Hypothalamus (tissue), 51 donors: ENCODE results near the gene C20orf173.
A peak's percentile ranks its signal among the peaks of the same experiment; 100 is the strongest.

Experiments used
- DNase-seq, 51 donors: peaks; one replicate each; lab custom pipeline; 2025; lab: John Stamatoyannopoulos, UW

Gene C20orf173

DNA sequence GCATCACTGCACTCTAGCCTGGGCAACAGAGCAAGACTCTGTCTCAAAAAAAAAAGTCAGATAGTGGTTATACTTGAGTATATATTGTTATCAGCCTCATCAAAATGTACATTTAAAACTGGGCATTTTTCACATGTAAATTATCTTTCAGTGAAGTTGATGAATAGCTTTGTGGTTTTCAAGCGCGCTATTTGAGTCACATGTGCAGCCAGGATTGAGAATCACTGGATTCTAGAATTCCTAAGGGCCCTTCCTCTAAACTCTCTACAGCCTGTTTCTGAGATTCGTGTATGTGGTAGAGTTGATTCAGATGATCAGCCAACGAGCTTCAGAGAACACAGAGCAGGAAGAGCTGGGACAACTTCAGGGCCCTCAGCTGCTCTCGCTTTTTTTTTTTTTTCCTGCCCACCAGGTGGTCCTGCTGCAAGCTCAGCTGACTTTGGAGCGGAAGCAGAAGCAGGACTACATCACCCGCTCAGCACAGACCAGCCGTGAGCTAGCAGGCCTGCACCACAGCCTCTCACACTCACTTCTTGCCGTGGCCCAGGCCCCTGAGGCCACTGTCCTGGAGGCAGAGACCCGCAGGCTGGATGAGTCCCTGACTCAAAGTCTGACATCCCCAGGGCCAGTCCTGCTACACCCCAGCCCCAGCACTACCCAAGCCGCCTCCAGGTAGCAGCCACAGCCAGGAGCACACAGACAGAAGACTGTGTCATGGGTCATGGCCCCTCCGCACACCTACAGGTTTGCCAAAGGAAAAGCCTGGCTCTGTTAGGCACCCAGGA is 18.3 kb downstream of the C20orf173 start:
- DNase-seq = no peak

DNA sequence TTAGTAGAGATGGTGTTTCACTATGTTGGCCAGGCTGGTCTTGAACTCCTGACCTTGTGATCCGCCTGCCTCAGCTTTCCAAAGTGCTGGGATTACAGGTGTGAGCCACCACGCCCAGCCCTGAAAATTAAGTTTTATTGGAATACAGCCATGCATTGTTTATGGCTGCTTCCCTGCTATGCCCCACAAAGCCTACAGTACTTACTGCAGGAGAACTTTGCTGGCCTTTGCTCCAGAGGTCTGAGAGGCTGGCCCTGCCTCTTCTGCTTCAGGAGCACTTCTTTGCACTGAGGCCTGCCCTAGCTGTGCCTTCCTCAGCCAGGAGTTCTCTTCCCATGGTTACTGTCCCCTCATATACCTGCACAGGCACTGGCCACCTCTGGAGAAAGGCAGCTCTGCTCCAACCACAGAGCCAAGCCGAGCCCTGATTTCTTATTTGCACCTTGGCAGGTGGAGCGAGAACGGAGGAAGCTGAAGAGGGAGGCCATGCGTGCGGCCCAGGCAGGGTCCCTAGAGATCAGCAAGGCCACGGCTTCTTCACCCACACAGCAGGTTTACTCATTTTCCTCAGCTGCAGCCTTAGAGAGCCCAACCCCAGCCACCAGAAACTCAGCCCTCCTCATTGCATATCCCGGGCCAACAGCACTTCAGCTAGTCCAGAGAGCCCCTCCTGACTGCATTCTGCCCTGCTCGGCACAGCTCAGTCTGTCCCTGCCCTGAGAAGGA is 20.8 kb downstream of the C20orf173 start:
- DNase-seq = no peak

DNA sequence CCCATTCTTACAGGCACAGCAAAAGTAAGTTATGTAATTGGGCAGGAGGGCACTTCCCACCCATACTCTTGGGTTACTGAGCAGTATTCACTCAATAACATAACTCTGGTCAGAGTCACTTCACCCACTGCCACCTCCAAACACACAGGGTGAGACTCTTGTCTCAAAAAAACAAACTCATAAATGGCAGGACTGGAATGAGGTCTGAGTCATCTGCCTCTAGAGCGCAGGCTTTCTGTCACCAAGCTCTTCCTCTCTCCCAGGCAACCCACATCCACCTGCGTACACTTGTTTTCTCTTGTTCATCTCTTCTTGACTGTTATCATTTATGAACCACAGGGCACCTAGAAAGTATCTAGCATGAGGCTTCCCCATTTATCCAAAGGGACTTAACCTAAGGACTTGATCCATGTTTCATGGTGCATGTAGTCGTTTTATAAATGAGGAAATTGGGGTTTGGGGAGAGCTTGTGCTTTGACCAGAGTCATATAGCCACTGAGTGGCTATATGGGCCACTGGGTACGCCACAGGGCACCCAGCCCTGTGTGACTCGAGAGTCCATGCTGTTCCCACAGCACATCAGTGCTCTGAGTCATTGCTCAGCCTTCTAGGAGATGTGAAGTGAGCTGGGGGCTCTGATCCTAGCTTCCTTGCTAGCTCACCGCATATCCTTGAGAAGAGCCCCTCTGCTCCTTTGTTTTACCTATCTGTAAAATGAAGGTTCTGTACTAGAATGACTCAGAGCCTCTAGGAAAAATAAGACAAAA is 22.4 kb downstream of the C20orf173 start:
- DNase-seq = peak in 1 of 51 donors; percentile 24

DNA sequence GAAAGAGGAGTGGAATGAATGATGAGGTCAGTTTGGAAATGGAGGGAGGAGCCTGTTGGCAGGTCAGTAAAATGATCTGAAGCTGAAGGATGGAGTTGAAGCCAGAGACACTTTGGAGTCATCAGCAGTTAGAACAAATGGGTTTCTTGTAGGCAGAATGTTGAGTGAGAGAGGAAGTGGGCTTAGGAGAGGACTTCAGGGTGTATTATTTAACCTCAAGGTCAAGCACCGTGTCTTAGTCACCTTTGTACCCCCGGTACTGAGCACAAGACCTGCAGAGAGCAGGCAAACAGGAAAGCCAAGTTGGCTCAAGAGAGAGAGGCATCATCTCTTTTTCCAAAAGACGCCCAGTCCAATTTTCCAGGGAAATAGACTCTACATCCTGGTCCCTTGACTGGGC is 23.3 kb downstream of the C20orf173 start:
- DNase-seq = no peak

DNA sequence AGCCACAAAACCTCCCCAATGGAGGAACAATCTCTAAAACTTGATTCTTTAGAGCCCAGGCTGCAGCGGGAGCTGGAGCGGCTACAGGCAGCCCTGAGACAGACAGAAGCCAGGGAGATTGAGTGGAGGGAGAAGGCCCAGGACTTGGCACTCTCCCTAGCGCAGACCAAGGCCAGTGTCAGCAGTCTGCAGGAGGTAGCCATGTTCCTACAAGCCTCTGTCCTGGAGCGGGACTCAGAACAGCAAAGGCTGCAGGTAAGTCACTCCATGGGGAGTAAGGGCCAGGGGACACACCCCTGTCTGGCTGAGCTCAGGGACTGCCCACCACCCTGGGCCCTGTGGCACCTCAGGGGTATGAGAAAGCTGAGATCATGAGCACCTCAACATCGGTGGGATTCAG is 24.7 kb downstream of the C20orf173 start:
- DNase-seq = no peak

DNA sequence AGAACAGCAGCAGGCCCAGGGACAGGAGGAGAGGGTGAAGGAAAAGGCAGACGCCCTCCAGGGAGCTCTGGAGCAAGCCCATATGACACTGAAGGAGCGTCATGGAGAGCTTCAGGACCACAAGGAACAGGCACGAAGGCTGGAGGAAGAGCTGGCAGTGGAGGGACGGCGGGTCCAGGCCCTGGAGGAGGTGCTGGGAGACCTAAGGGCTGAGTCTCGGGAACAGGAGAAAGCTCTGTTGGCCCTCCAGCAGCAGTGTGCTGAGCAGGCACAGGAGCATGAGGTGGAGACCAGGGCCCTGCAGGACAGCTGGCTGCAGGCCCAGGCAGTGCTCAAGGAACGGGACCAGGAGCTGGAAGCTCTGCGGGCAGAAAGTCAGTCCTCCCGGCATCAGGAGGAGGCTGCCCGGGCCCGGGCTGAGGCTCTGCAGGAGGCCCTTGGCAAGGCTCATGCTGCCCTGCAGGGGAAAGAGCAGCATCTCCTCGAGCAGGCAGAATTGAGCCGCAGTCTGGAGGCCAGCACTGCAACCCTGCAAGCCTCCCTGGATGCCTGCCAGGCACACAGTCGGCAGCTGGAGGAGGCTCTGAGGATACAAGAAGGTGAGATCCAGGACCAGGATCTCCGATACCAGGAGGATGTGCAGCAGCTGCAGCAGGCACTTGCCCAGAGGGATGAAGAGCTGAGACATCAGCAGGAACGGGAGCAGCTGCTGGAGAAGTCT is 25.5 kb downstream of the C20orf173 start:
- DNase-seq = peak in 18 of 51 donors; percentile 4 to 34 (median 18)

DNA sequence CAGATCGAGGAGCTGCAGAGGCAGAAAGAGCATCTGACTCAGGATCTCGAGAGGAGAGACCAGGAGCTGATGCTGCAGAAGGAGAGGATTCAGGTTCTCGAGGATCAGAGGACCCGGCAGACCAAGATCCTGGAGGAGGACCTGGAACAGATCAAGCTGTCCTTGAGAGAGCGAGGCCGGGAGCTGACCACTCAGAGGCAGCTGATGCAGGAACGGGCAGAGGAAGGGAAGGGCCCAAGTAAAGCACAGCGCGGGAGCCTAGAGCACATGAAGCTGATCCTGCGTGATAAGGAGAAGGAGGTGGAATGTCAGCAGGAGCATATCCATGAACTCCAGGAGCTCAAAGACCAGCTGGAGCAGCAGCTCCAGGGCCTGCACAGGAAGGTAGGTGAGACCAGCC is 26.2 kb downstream of the C20orf173 start:
- DNase-seq = no peak

DNA sequence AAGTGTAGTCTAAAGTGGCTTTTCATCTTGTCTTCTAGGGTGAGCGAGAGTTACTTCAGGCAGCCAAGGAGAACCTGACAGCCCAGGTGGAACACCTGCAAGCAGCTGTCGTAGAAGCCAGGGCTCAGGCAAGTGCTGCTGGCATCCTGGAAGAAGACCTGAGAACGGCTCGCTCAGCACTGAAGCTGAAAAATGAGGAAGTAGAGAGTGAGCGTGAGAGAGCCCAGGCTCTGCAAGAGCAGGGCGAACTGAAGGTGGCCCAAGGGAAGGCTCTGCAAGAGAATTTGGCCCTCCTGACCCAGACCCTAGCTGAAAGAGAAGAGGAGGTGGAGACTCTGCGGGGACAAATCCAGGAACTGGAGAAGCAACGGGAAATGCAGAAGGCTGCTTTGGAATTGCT is 27.1 kb downstream of the C20orf173 start:
- no peak for DNase-seq

DNA sequence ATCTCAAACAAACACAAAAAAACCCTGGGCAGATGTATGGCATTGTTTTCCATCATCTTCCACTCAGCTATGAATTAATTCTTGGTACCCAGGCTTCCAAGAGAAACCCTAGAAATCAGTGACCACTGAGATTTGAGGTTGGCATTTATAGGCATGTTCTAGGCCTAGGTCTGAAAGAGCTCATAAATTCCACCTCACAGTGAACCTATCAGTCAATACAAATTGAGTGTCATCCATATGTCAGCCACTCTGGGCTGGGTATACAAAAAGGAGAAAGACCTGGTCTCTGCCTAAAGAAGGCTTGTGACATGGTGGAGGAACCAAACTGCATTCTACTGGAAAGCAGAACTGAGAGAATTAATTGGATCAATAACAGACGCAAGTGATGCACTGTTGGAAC is 30.2 kb downstream of the C20orf173 start:
- DNase-seq = no peak

DNA sequence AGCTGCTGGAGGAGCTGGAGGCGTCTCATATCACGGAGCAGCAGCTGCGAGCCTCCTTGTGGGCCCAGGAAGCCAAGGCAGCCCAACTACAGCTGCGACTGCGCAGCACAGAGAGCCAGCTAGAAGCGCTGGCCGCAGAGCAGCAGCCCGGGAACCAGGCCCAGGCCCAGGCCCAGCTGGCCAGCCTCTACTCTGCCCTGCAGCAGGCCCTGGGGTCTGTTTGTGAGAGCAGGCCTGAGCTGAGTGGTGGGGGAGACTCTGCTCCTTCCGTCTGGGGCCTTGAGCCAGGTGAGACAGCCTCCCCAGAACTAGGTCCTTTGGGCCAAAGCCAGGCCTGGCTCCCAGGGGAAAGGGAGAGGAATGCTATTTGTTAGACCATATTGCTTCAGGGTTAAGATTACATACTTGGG is 31.7 kb downstream of the C20orf173 start:
- peak in 42 of 51 donors; percentile 10 to 84 (median 42) for DNase-seq

DNA sequence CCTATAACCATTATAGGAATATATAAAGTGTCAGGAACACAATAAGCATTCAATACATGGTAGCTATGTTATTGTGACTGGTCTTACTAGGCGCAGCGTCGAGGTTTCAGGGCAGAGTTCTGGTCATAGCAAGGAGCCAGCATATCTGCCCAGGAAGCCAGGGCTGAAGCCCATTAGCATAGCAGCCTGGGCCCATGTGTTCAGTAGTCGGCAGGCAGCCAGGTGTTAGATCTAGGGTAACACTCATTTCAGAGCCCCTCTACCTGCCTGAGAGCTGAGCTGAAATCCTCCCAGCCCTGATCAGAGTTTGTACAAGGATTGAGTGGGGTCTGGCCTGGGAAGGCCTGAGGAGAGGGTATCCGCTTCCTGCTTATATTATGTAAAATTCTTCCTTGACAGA is 32.1 kb downstream of the C20orf173 start:
- no peak for DNase-seq

DNA sequence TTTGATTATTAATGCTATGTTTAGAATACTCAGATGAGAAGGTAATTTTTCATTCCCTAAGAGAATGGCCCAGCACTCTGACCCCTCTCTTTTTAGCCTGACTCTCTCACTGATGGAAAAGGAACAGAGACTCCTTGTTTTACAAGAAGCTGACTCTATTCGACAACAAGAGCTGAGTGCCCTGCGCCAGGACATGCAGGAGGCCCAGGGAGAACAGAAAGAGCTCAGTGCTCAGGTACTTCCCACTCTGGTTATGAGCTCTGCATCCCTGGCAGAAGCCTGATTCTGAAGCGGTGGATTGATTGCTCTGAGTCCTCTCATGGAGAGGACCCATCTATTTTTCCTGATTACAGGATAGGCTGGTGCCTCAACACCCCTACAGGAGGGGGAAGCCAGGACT is 33.0 kb downstream of the C20orf173 start:
- no peak for DNase-seq

DNA sequence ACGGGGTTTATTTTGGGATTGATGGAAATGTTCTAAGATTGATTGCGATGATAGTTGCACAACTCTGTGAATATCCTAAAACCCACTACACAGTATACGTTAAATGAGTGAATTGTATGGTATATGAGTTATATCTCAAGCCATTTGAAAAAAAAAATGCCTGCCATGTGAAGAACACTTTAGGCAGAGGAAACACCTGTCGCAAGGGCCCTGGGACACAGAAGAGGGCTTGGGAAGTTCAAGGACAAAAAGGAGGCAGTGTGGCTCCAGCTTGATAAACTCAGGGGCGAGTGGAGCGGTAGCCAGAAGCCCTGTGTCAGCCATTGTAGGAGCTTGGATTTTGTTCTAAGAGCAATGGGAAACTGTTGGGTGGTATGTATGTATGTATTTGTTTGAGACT is 37.1 kb downstream of the C20orf173 start:
- no peak for DNase-seq

DNA sequence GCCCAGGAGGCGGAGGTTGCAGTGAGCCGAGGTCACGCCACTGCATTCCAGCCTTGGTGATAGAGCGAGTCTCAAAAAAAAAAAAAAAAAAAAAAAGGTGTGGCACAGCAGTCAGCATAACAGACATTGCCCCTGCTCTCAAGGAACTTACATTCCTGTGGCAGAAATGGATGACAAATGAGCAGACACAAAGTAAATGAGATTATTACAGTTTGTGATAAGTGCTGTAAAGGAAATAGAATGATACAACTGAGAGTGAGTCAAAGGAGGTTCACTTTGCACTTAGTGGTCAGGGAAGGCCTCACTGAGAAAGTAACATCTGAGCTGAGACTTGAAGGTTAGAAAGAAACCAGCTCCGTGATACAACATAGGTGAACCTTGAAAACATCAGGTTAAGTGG is 37.6 kb downstream of the C20orf173 start:
- no peak for DNase-seq

DNA sequence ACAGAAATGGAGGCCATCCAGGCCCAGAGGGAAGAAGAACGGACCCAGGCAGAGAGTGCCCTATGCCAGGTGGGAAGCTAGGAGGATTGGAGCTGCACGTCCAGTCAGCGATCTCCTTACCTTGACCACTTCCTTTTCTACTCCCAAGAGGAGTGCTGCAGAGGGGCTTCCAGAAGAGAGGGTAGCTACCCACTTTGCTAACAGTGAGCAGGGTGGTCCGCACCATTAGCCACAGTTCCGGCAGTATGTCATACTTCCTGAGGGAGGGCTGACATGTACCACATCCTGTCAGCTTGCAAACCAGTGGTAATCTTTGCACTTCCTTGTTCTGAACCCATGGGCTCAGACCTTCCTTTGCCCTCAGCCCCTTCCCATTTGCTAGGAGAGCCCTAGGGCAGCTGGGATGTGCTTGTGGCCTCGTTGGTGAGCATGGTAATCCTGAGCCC is 38.7 kb downstream of the C20orf173 start:
- peak in 3 of 51 donors; percentile 3 to 8 (median 5) for DNase-seq

DNA sequence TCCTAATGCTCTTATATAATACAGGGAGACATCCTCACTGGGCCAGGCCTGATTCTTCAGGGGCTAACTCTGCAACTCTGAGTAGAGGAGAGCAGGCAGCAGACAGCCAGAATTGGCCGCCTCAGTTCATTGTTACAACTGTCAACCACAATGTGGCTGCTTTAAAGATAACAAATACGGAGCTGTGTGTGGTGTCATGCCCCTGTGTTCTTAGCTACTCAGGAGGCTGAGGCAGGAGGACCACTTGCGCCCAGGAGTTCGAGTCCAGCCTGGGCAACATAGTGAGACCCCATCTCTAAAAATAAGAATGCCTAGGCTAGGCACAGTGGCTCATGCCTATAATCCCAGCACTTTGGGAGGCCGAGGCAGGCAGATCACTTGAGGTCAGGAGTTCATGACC is 39.7 kb downstream of the C20orf173 start:
- DNase-seq = no peak

DNA sequence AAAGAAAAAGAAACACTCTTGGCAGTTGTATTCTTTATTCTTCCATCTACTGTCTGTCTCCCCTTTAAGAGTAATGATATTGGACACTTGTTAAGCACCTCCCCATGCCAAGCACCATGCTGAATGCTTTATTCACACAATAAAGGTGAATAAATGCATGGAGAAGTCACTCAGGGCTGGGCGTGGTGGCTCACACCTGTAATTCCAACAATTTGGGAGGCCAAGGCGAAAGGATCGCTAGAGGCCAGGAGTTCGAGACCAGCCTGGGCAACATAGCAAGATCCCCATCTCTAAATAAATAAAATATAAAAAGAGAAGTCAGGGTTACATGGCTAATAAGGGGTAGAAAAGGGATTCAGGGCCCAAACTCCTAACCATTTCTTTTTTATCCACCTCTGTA is 42.0 kb downstream of the C20orf173 start:
- no peak for DNase-seq

DNA sequence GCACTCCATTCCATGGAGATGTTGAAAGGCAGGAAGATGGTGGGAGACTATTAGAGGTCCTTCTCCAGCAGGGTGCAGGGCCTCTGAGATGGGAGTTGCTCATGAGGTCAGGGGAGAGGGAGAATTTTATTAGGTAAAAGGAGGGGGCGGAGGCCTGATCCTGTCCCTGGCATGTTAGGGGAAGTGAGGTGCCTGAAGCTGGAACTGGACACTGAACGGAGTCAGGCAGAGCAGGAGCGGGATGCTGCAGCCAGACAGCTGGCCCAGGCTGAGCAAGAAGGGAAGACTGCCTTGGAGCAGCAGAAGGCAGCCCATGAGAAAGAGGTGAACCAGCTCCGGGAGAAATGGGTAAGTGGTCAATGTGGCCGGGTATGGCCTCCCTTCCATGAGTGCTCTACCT is 49.7 kb downstream of the C20orf173 start:
- no peak for DNase-seq

DNA sequence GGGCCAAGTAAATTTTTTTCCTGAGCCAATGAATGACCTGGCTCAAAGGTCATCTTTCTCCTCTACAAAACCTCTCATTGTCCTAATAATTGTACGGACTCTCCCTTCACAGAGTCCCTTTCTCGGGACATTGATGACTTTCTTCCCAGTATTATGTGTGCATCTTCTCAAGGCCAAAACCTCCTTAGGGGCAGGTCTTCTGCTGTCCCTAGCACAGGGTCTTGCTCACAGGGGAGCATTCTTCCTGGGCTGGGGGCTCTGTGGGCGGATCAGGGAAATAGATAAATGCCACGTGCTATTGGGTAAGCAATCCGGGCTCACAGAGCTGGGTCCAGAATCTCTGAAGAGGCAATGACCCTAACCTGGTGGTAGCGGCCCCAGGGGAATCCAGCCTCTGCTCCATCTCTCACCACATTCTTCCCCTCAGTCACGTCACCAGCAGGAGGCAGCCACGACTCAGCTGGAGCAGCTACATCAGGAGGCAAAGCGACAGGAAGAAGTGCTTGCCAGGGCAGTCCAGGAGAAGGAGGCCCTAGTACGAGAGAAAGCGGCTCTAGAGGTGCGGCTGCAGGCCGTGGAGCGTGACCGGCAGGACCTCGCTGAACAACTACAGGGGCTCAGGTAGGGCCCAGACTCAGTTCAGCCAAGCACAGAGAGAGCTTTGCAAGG is 50.5 kb downstream of the C20orf173 start:
- DNase-seq = no peak
